ENCODE results near the gene DDX17. TPM values are rescaled to one million over a fixed set of nuclear protein-coding genes. Genes with fewer than 3 reads are reported as not detected.

DDX17 gene
- total and polyA plus RNA-seq, 2 of the 8 experiments (the other 6 are each of a cell fraction or from before 2014, with no cell fraction given) = 437 to 441 TPM

DNA sequence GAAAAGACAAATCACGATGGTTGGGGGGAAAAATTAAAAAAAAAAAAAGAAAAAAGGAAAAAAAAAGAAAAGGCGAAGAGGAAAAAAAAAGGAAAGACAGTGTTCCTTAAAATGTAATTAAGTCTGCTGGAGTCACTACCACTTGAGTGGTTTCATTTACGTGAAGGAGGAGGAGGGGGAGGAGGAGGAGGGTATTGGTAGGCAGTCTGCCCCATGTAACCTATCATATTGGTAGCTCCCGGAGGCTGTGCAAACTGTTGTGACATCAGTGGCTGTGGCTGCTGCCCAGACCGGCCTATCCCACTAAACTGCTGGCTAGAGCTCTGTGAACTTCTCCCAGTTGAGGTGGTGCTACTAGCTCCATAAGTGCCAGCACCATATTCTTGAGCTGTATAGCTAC lies 20.3 kb downstream of the DDX17 start:
- H3K36me3 ChIP-seq (ENCODE audit: control insufficient read depth in 2 of 4, insufficient read depth in 4 of 4, low read length in 3 of 4) = peaks cover 63 to 100% (median 88%) of the 10 kb centered on the region in 4 experiments
- TF ChIP-seq POLR2AphosphoS5 (IDR thresholded peaks at IDR 0.05; ENCODE audit: low read depth, low read length) (peak; percentile 35; the same call in 1 of the 2 replicates), RFX5 (IDR thresholded peaks at IDR 0.05; ENCODE audit: borderline replicate concordance, low read depth, low read length) (no peak), CBX8 (IDR thresholded peaks at IDR 0.05; ENCODE audit: borderline replicate concordance, low read depth, low read length) (no peak), CBX5 (IDR thresholded peaks at IDR 0.05; ENCODE audit: low read depth, low read length) (no peak)
- no peak overlapping the region for H3K27ac ChIP-seq (ENCODE audit: low read depth, low read length)
- H3K79me2 ChIP-seq (ENCODE audit: control insufficient read depth in 1 of 2, insufficient read depth in 2 of 2, low read length in 2 of 2) = peaks cover 0 to 3% of the 10 kb centered on the region in 2 experiments; a peak in 2 of 4 replicates
- no peak overlapping the region for H3K9ac ChIP-seq (replicated peaks in 1 of 4; ENCODE audit: extremely low read depth in 1 of 4, low read depth in 3 of 4, low read length in 3 of 4)
- no peak overlapping the region for H3K4me2 ChIP-seq (ENCODE audit: insufficient read depth in 1 of 2, low read depth in 2 of 2, low read length in 2 of 2)
- CTCF ChIA-PET (ENCODE audit: partially characterized antibody) = interaction anchor here (0.9 to 1.8 kb wide), 2 partner anchors 9 to 49 kb away, joined by 3 to 9 read pairs; no protein-coding TSS in a partner anchor
- H3K79me1 ChIP-seq (ENCODE audit: low read depth, low read length) = no peaks in the 10 kb centered on the region; the same call in 1 of the 2 replicates
- peaks cover 0 to 4% (median 3%) of the 10 kb centered on the region in 4 experiments; a peak in 2 of 7 replicates for H3K4me1 ChIP-seq (replicated peaks in 1 of 4; ENCODE audit: control insufficient read depth in 3 of 4, insufficient read depth in 4 of 4, low read length in 3 of 4)
- no peak overlapping the region for H3K14ac ChIP-seq (ENCODE audit: insufficient read length)
- H2BK120ac ChIP-seq (replicated peaks; ENCODE audit: low read depth, low read length) = no peak overlapping the region
- H3K23ac ChIP-seq (ENCODE audit: insufficient read length) = no peak overlapping the region
- H3K9me3 ChIP-seq (ENCODE audit: insufficient read depth in 2 of 2, low read depth in 1 of 2, low read length in 1 of 2) = no peaks in the 10 kb centered on the region
- no peak overlapping the region for H2AK5ac ChIP-seq (ENCODE audit: low read depth, low read length)
- H4K91ac ChIP-seq (replicated peaks; ENCODE audit: insufficient read length, low read length) = no peak overlapping the region
- FAIRE-seq (no peak), DNase-seq (ENCODE audit: low read depth in 1 of 2, low spot score in 2 of 2) (no peak)
- WGBS, 2 experiments (ENCODE audit: extremely low coverage in 1 of 2, insufficient coverage in 1 of 2, insufficient read length in 1 of 2, insufficient replicate concordance in 2 of 2, low coverage in 1 of 2, low lambda C conversion rate in 2 of 2, missing lambda C conversion rate in 1 of 2) = 86% methylated on average over 5 of the region's 5 CpGs; no CpG with 5 or more reads in 1 of the 2 experiments
- H2BK12ac ChIP-seq (ENCODE audit: low read depth, low read length) = no peak overlapping the region
- H3K23me2 ChIP-seq (ENCODE audit: low read depth, low read length) = no peaks in the 10 kb centered on the region
- H2AFZ ChIP-seq (ENCODE audit: low read length) = no peak overlapping the region
- H4K5ac ChIP-seq (ENCODE audit: insufficient read length, low read depth, low read length) = no peak overlapping the region
- H2BK15ac ChIP-seq (ENCODE audit: low read length) = no peak overlapping the region
- no peak overlapping the region for H3K4me3 ChIP-seq (ENCODE audit: extremely low read depth in 1 of 4, insufficient read depth in 2 of 4, low read depth in 3 of 4, low read length in 4 of 4)
- H3K18ac ChIP-seq (ENCODE audit: extremely low read depth, low read length) = no peak overlapping the region
- H4K20me1 ChIP-seq (replicated peaks in 1 of 2; ENCODE audit: control insufficient read depth in 1 of 2, insufficient read depth in 2 of 2, low read length in 2 of 2) = peaks cover 6 to 7% of the 10 kb centered on the region in 2 experiments
- no peak overlapping the region for H3K56ac ChIP-seq (replicated peaks; ENCODE audit: insufficient read length, low read depth, low read length)
- no peak overlapping the region for H2BK20ac ChIP-seq (ENCODE audit: low read length)
- no peaks in the 10 kb centered on the region for H3K27me3 ChIP-seq (replicated peaks in 1 of 4; ENCODE audit: control insufficient read depth in 3 of 4, extremely low read depth in 1 of 4, insufficient read depth in 3 of 4, low read length in 3 of 4)
- H3K4ac ChIP-seq (replicated peaks; ENCODE audit: insufficient read length, low read depth, low read length) = no peak overlapping the region
- no peak overlapping the region for H4K8ac ChIP-seq (ENCODE audit: extremely low read depth, insufficient read depth, low read length)
- POLR2A ChIA-PET (ENCODE audit: partially characterized antibody) = interaction anchor here (0.7 to 40.8 kb wide), 8 partner anchors 4 to 221 kb away, joined by 3 to 1102 read pairs (median 5); partner anchors contain the start of gene KDELR3
- H2BK5ac ChIP-seq (ENCODE audit: low read depth, low read length) = no peak overlapping the region; the same call in 1 of the 2 replicates
